Thyroid gland (tissue), 4 donors: Measurements from ENCODE around the gene DPPA5. TPM values are rescaled to one million over a fixed set of nuclear protein-coding genes. Genes with fewer than 3 reads are reported as not detected.

Experiments used
- DNase-seq, 2 donors: peaks; one replicate each; pipeline ENCODE4 v3.0.0-alpha.2; 2019
- H3K27ac ChIP-seq, 3 donors: fragments of 200-600 bp; sonication (generic); 1 replicate in 2 of 3; 2 replicates in 1 of 3; pipeline ENCODE4 v1.5.1; 2016 to 2019; ENCODE audit warnings: mild to moderate bottlenecking in 1 of 3, moderate library complexity in 1 of 3
- H3K27me3 ChIP-seq: fragments of 200-600 bp; sonication (generic); one replicate; pipeline ENCODE4 v1.5.1; 2019
- H3K36me3 ChIP-seq, 2 donors: fragments of 200-600 bp; sonication (generic); one replicate each; pipeline ENCODE4 v1.5.1; 2016 to 2019
- H3K4me1 ChIP-seq, 2 donors: fragments of 200-600 bp; sonication (generic); one replicate each; pipeline ENCODE4 v1.5.1; 2017 to 2019
- H3K4me3 ChIP-seq, 3 donors: fragments of 200-600 bp; sonication (generic); replicated peaks in 1 of 3; 1 replicate in 2 of 3; 2 replicates in 1 of 3; pipeline ENCODE4 v1.5.1; 2016; ENCODE audit warnings: mild to moderate bottlenecking in 1 of 3
- H3K9me3 ChIP-seq: fragments of 200-600 bp; sonication (generic); one replicate; pipeline ENCODE4 v1.5.1; 2017
- CTCF ChIP-seq, 6 experiments: fragments of 200-600 bp in 3 of 6; fragments of 450-650 bp in 3 of 6; sonication (generic) in 3 of 6; IDR thresholded peaks; one replicate each; pipeline ENCODE4 v1.5.1; 2016 to 2019; ENCODE audit warnings: antibody characterized with exemption in 6 of 6, mild to moderate bottlenecking in 2 of 6, inconsistent platforms in 1 of 6, moderate library complexity in 1 of 6
- POLR2A ChIP-seq, 2 donors: fragments of 450-650 bp; IDR thresholded peaks; one replicate each; pipeline ENCODE4 v1.6.1; 2017; ENCODE audit warnings: antibody characterized with exemption in 2 of 2, mild to moderate bottlenecking in 2 of 2, moderate library complexity in 1 of 2
- WGBS, 2 donors: methylation state at CpG; one replicate each; pipeline ENCODE4 v1.1.5; 2017; 5-methylcytosine and 5-hydroxymethylcytosine counted together
- intact Hi-C: fragments of 100-400 bp; cut with DNase I; formaldehyde crosslinking; loops from one replicate; pipeline ENCODE4 v1.15.1; 2023
- total RNA-seq, 4 donors: library from RNA; depleted of rRNA; stranded (reverse); fragments of >200 nt; gene quantifications; one replicate each; pipeline ENCODE4 v1.2.3, GENCODE V29; 2016

DPPA5 gene
- total RNA-seq, 4 donors from 2014 or later = not detected

GRCh38 chr6:73349311-73349710 is 4.8 kb downstream of the DPPA5 start:
- TF ChIP-seq POLR2A (IDR thresholded peaks at IDR 0.05) (no peak), CTCF (IDR thresholded peaks at IDR 0.05) (no peak)
- intact Hi-C loops = no loop called here
- Histone ChIP-seq H3K36me3 (no peaks in the 10 kb centered on the region), H3K27ac (no peak overlapping the region), H3K9me3 (no peaks in the 10 kb centered on the region), H3K4me1 (no peaks in the 10 kb centered on the region), H3K4me3 (no peak overlapping the region), H3K27me3 (peaks cover 6% of the 10 kb centered on the region)
- no peak for DNase-seq
- WGBS, 2 donors = 20 to 32% methylated on average over 6 of the region's 6 CpGs

- intact Hi-C loops = no loop called here
- H3K9me3 ChIP-seq = no peaks in the 10 kb centered on the region
Measured at GRCh38 chr6:73348550-73349204, 5.4 kb downstream of the DPPA5 start.

GRCh38 chr6:73343164-73343563 is 10.9 kb downstream of the DPPA5 start:
- Histone ChIP-seq H3K27ac (no peak overlapping the region), H3K4me1 (peaks cover 0 to 3% of the 10 kb centered on the region in 2 donors), H3K36me3 (no peaks in the 10 kb centered on the region), H3K9me3 (no peaks in the 10 kb centered on the region), H3K27me3 (no peaks in the 10 kb centered on the region), H3K4me3 (no peak overlapping the region)
- TF ChIP-seq POLR2A (IDR thresholded peaks at IDR 0.05) = no peak
- TF ChIP-seq CTCF (IDR thresholded peaks at IDR 0.05) = no peak
- intact Hi-C loops = no loop called here
- no peak for DNase-seq

More at GRCh38 chr6:73348550-73349204, 5.4 kb downstream of the DPPA5 start:
- H3K27me3 ChIP-seq = peaks cover 6% of the 10 kb centered on the region
- TF ChIP-seq POLR2A (IDR thresholded peaks at IDR 0.05) = no peak
- H3K36me3 ChIP-seq = no peaks in the 10 kb centered on the region
- H3K4me1 ChIP-seq = no peaks in the 10 kb centered on the region
- DNase-seq = no peak
- H3K4me3 ChIP-seq = no peak overlapping the region
- H3K27ac ChIP-seq = no peak overlapping the region
- 48 to 50% methylated on average over 30 to 32 of the region's 33 CpGs for WGBS, 2 donors

GRCh38 chr6:73342174-73342573 is 11.9 kb downstream of the DPPA5 start:
- Histone ChIP-seq H3K27ac (no peak overlapping the region), H3K36me3 (no peaks in the 10 kb centered on the region), H3K4me3 (no peak overlapping the region), H3K4me1 (peaks cover 0 to 3% of the 10 kb centered on the region in 2 donors), H3K9me3 (no peaks in the 10 kb centered on the region), H3K27me3 (no peaks in the 10 kb centered on the region)
- DNase-seq = no peak
- TF ChIP-seq POLR2A (IDR thresholded peaks at IDR 0.05) (no peak), CTCF (IDR thresholded peaks at IDR 0.05) (no peak)
- intact Hi-C loops = no loop called here
- WGBS, 2 donors = 82 to 84% methylated on average over 5 of the region's 5 CpGs

- TF ChIP-seq POLR2A (IDR thresholded peaks at IDR 0.05) (no peak), CTCF (IDR thresholded peaks at IDR 0.05) (no peak)
- no peak for DNase-seq
- Histone ChIP-seq H3K4me1 (peaks cover 0 to 3% of the 10 kb centered on the region in 2 donors), H3K36me3 (no peaks in the 10 kb centered on the region), H3K4me3 (no peak overlapping the region), H3K9me3 (no peaks in the 10 kb centered on the region), H3K27me3 (no peaks in the 10 kb centered on the region), H3K27ac (no peak overlapping the region)
- 92 to 95% methylated on average over 1 of the region's 1 CpG for WGBS, 2 donors
- intact Hi-C loops = no loop called here
Measured at GRCh38 chr6:73341335-73341734, 12.7 kb downstream of the DPPA5 start.
